ENCODE results near the gene ORAI2. TPM values are rescaled to one million over a fixed set of nuclear protein-coding genes. Genes with fewer than 3 reads are reported as not detected.
"Not testable (repeated sequence)": the region's sequence is repeated elsewhere in the genome, so short reads cannot be mapped to it uniquely, and the experiment has no call there.

Gene ORAI2
- total RNA-seq, 1 experiment from 2014 or later = 76.0 TPM

- DNase-seq (ENCODE audit: low read depth) = no peak
- in situ Hi-C loops (cut with HindIII; ENCODE audit: low pct_unique_long_range_greater_than_20kb, low sequenced_read_pairs) = no loop called here
Observed at GRCh38 chr7:102460467-102460866, 27.1 kb downstream of the ORAI2 start.

- in situ Hi-C loops (cut with HindIII; ENCODE audit: low pct_unique_long_range_greater_than_20kb, low sequenced_read_pairs) = no loop called here
- DNase-seq (ENCODE audit: low read depth) = no peak
Observed at GRCh38 chr7:102463841-102464576, 30.6 kb downstream of the ORAI2 start.

DNA sequence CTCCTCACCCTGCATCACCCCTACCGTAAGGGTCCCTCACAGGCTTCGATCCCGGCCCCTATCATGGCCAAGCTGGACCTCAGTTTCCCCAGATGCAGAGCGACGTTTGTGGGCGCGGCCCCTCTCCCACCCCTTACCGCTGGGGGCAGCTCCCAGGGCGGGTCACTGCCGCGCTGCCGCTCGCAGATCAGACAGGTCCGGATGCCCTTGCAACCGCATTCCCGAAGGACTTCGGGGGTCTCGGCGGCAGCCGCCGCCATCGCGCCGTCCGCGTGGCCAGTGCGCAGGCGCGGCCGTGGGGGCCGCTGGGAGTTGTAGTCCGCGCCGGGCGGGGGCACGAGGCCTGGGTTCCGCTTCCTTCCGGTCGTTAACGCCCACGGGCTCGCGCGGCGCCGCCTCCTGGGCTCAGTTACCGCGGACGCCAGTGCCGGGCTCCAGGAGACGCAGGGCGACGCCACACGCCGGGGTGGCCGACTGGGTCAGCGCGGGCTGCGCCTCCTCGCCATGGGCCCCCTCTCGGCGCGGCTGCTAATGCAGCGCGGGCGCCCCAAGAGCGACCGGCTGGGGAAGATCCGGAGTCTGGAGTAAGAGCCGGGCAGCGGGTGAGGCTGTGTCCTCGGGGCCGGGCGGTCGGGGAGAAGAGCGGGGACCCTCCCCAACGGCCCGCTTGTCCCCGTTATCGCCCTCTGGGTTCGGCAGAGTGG, 31.4 kb downstream of the ORAI2 start, which contains the start of the genes ALKBH4 and LRWD1:
Gene ALKBH4, minus strand, starts transcription at position 287 of the 704 bp plus-strand sequence. Its CDS starts 27 bp downstream, at position 260.
Gene LRWD1, plus strand, starts transcription at position 408 of the 704 bp plus-strand sequence. Its CDS starts 97 bp downstream, at position 505.
- in situ Hi-C loops (cut with HindIII; ENCODE audit: low pct_unique_long_range_greater_than_20kb, low sequenced_read_pairs) = no loop called here
- DNase-seq (ENCODE audit: low read depth) = peak; percentile 81

- in situ Hi-C loops (cut with HindIII; ENCODE audit: low pct_unique_long_range_greater_than_20kb, low sequenced_read_pairs) = no loop called here
- DNase-seq (ENCODE audit: low read depth) = no peak
Observed at GRCh38 chr7:102466097-102466496, 32.7 kb downstream of the ORAI2 start.

DNA sequence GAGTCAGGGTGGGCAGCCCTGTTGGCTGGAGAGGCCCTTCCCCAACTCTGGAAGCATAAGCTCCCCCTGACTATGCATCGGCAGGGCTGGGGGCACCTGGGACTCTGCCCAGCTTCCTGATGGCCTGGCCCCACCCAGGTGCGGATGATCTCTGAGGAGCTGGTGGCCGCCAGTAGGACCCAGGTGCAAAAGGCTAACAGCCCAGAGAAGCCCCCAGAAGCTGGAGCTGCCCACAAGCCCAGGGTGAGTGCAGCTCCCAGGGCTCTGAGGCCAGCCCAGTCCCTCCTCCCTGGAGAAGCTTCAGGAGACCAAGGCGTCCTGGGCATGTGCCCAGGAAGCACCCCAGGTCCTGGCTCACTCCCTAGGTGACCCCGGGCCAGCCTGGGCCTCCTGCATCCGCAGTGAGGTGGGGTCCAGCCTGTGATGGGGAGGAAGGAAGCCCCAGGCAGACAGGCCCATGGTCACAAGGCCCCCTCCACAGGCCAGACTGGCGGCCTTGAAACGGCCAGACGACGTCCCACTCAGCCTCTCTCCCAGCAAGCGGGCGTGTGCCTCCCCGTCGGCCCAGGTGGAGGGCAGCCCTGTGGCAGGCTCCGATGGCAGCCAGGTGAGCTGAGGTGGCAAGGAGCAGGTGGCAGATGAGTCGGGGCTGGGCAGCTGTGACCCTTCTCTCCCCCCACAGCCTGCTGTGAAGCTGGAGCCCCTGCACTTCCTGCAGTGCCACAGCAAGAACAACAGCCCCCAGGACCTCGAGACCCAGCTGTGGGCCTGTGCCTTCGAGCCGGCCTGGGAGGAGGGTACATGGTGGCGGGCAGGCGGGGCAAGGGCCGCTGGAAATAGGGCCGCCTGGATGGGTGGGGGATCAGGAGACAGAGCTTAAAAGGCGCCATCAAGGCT, 34.5 kb downstream of the ORAI2 start:
- DNase-seq (ENCODE audit: low read depth) = no peak
- in situ Hi-C loops (cut with HindIII; ENCODE audit: low pct_unique_long_range_greater_than_20kb, low sequenced_read_pairs) = no loop called here

DNA sequence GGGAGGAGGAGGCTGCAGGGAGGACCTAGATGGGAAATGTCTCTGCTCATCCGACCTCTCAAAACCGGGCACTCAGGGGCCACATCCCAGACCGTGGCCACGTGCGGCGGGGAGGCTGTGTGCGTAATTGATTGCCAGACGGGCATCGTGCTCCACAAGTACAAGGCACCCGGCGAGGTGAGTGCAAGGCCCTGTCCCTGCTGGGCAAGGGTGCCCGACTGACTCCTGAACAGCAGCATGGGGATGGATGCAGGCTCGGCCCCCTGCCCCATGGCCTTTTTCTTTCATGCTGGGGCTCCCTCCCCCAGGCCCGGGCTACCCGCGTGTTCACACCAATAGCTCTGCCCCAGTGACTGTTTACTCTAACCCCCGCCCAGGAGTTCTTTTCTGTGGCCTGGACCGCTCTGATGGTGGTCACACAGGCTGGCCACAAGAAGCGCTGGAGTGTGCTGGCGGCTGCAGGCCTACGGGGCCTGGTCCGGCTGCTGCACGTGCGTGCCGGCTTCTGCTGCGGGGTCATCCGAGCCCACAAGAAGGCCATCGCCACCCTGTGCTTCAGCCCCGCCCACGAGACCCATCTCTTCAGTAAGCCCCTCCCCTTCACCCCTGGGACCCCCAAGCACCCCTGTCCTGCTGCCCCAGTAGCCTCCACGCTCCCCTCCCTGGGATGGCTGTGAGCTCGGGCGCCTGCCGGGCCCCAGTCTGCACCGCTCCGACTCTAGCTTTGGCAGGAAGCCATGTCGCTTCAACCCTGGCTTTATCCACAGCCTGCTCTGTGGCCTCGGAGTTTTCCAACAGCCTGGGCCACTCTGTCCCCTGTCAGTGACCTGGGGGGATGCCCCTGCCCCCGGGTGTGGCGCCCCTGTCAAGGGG, 35.3 kb downstream of the ORAI2 start:
- in situ Hi-C loops (cut with HindIII; ENCODE audit: low pct_unique_long_range_greater_than_20kb, low sequenced_read_pairs) = no loop called here
- DNase-seq (ENCODE audit: low read depth) = no peak

- in situ Hi-C loops (cut with HindIII; ENCODE audit: low pct_unique_long_range_greater_than_20kb, low sequenced_read_pairs) = no loop called here
- no peak for DNase-seq (ENCODE audit: low read depth)
Observed at GRCh38 chr7:102469351-102469971, 36.1 kb downstream of the ORAI2 start.

DNA sequence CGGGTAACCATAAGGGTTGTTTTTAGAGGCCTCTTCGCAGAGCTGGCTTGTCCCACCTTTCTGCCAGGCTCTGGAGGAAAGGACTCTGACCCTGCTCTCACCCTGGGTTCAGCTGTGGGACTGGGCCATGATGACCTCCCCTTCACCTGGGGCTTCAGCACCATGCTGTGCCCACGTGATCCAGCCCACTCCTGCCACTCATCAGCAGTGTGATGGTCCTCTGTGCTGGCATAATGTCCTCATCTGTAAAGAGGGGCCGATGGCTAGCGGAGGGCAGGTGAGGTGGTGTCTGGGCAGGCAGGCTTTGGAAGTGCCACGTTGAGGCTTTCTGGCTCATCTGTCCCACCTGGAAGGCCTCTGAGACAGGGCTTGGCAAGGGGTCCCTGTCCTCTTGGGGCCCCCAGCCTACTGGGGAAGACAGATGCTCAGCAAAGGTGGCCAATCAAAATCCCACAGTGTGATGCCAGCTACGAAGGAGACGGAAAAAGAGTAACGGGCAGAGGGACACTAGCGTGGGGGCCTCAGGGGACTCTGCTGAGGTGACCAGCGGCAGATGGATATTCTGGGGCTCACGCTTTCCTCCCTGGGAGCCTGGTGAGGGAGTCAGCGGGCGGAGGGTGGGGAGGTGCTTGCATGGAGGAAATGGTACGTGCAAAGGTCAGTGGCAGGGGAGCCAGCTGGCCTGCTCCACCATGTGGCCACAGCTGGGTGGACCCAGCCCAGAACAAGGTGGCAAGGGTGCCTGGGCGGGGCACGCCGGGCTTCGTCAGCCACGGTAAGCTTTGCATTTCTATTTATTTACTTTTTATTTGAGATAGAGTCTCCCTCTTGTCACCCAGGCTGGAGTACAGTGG, 36.8 kb downstream of the ORAI2 start:
- DNase-seq (ENCODE audit: low read depth) = no peak
- in situ Hi-C loops (cut with HindIII; ENCODE audit: low pct_unique_long_range_greater_than_20kb, low sequenced_read_pairs) = no loop called here

DNA sequence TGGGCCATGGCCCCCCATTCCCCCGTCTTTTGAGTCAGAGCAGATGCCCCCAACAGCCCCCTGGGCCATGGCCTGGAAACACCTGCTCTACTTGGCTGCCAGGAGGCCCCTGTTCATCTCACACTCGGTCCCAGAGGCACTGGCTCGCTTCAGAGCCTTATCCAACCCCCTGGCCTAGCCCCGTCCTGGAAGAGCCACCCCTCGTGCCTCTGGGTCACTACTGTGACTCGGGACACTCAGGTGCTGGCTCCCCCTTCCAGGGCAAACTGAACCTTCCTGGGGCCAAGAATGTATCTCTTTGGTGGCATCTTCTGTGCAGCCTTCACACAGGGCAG, 38.4 kb downstream of the ORAI2 start:
- DNase-seq (ENCODE audit: low read depth) = no peak
- in situ Hi-C loops (cut with HindIII; ENCODE audit: low pct_unique_long_range_greater_than_20kb, low sequenced_read_pairs) = no loop called here

DNA sequence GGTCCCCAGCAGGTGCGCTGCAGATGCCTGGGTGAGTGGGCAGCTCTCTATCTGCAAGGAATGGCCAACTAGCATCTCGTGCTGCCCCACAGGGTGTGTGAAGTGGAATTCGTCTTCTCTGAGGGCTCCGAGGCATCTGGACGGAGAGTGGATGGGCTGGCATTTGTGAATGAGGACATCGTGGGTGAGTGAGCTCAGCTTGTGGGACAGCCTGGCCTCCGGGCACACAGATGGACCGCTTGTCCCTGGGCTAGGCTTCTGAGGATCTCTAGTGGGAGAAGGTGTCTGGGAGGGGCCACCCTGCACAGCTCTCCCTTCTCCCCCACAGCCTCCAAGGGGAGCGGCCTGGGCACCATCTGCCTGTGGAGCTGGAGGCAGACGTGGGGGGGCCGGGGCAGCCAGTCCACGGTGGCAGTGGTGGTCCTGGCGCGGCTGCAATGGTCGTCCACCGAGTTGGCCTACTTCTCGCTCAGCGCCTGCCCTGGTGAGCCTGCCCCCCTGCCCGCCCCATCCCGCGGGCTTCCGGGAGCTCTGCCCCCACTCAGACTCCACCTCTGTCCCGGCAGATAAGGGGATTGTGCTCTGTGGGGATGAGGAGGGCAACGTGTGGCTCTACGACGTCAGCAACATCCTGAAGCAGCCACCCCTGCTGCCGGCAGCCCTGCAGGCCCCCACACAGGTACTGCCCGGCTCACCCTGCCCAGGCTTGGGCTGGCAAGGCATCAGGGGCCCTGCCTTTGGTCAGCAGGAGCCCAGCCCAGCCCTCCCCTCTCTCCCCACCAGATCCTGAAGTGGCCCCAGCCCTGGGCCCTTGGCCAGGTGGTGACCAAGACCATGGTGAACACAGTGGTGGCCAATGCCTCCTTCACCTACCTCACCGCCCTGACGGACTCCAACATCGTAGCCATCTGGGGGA, 39.0 kb downstream of the ORAI2 start:
- in situ Hi-C loops (cut with HindIII; ENCODE audit: low pct_unique_long_range_greater_than_20kb, low sequenced_read_pairs) = no loop called here
- DNase-seq (ENCODE audit: low read depth) = no peak

GRCh38 chr7:102473271-102473991, 40.1 kb downstream of the ORAI2 start:
- no peak for DNase-seq (ENCODE audit: low read depth)
- in situ Hi-C loops (cut with HindIII; ENCODE audit: low pct_unique_long_range_greater_than_20kb, low sequenced_read_pairs) = no loop called here

DNA sequence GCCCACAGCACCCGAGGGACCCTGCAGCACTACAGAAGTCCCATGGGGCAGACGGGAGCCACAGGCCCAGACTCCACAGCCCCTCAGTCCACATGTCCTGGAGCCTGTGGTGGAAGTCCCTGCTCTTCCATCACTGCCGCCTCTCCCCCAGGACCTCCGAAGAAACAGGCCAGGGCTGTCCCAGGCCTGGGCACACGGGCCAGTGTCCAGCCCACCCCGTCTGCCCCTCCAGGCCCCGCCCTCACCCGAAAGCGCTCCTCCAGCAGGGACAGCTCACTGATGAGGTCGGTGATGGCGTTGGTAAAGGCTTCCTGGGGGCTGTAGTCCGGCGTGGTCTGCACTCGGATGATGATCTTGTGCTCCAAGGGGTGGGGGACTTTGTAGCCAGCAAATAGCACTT, 40.7 kb downstream of the ORAI2 start:
- in situ Hi-C loops (cut with HindIII; ENCODE audit: low pct_unique_long_range_greater_than_20kb, low sequenced_read_pairs); DNase-seq (ENCODE audit: low read depth): not testable (repeated sequence)

DNA sequence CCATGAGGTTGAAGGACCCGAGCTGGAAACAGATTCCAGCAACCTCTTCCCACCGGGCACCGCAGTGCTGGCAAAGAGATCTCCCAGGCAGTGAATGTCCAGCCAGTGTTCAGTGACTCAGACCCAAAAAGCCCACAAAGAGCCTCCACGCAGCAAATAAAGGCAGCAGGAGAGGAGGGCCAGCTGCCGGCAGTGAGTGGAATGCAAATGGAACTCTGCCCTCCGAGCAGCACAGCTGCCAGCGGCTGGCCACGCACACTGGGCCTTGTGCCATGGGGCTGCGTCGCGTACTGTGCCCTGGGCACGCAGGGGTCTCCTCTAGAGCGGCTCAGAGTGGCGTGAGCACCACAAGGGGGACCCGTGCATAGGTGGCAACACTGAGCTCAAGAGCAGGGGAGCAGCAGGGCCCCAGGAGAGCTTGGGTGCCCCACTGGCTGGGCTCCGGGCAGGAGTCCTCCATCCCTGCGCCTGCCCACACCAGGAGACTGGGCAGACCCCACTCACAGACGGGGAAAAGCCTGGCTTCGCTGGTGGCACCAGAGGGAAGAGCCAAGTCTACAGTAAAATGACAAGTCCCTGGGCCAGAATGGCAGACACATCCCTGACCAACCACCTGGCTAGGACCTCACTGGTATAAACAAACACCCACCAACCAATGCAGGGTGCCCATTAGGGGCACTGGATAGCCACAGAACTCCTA, 41.5 kb downstream of the ORAI2 start:
- in situ Hi-C loops (cut with HindIII; ENCODE audit: low pct_unique_long_range_greater_than_20kb, low sequenced_read_pairs); DNase-seq (ENCODE audit: low read depth): not testable (repeated sequence)

DNA sequence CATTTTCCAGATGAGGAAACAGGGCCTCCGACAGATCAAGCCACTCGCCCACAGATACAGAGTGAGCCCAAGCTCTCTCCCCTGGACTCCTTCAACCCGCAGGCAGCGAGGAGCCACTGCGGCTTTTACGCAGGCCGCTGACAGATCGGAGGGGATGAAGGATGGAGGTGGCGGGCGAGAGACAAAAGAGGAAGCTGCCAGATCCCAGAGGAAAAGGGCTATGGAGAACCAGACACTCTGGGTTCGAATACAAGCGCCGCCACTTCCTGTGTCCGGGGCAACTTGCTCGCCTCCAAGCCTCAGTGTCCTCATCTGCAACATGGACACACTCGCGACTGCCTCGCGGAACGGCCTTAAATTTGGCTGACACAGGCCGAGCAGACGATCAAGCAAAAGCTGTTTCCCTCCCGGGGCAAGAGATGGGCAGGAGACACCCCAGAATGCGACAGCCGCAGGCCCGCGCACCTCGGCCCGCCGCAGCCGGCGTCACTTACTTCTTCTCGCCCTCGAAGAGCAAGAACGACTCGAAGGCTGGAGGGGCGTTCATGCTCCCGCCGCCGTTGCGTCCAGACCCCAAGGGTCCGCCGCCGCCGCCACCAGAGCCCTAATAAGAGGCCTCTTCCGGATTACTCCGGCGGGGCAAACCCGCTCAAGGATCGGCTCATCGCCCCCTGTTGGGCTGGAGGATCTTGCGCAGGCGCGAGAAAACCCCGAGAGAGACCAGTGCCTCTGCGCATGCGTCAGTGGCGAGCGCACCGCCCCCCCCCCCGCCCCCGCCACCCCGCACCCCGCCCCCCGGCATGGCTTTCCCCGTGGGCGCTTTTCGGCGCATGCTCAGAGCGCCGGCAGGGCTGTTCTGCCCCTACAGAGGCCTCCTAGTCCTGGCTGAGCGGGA, 45.2 kb downstream of the ORAI2 start, which contains the start of gene POLR2J:
Gene POLR2J, minus strand, starts transcription at position 609 of the 895 bp plus-strand sequence. Its CDS starts 62 bp downstream, at position 547.
- in situ Hi-C loops (cut with HindIII; ENCODE audit: low pct_unique_long_range_greater_than_20kb, low sequenced_read_pairs) = not testable (repeated sequence)
- peak; percentile 48 for DNase-seq (ENCODE audit: low read depth)

Measured in Caki2 (cell line).